ENCODE measurements around the gene ARL16.

The ARL16 gene, protein sequence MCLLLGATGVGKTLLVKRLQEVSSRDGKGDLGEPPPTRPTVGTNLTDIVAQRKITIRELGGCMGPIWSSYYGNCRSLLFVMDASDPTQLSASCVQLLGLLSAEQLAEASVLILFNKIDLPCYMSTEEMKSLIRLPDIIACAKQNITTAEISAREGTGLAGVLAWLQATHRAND

DNA sequence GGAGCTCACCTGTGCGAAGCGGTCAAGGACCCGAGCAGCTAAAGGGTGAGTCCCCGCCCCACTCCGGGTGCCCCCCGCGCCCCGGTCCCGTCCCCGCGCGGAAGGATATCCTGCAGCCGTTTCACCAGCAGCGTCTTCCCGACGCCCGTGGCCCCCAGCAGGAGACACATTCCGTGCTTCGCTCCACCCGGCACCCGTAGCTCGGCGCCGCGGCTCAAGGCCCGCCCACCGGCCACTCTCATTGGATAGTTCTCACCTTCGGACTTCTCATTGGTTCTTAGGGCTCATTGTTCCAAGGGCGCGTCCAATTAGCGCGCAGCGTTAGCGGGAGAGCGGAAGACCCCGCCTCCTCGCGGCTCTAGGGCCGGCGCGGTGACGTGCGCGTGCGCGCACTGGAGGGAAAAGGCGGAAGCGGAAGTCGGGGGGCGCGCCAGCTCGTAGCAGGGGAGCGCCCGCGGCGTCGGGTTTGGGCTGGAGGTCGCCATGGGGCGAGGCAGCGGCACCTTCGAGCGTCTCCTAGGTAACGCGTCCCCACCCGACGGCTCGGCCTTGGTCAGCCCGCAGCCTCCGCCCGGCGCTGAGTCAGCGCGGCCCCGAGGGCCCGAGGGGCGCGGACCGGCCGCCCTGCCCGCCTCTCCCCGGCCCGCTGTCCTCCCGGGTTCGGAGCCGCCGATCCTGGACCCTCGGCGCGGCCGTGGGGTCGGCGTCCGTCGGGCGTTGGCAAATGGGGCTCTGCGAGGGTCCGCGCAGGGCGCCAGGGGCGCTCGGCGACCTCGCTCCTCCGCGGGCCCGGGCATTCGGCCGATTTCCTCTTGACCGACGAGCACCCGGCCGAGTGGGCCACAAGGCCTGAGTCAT, at the start of gene ARL16, which contains the start of gene HGS:
Gene ARL16 (minus strand): TSS at position 214 of the 858 bp plus-strand sequence. CDS start 44 bp downstream, at position 170.
Gene HGS (plus strand): TSS at position 428 of the 858 bp plus-strand sequence. CDS start 56 bp downstream, at position 484.
- DNase-seq (ENCODE audit: insufficient read length, low spot score): peak; percentile 99

GRCh38 chr17:81727324-81728031, 43.9 kb upstream of the ARL16 start:
- DNase-seq (ENCODE audit: insufficient read length, low spot score) (no peak), FAIRE-seq (no peak)

More for the DNA sequence above, at the start of gene ARL16, which contains the start of gene HGS:
- peak; percentile 92 for FAIRE-seq

GRCh38 chr17:81726004-81726403, 42.4 kb upstream of the ARL16 start:
- DNase-seq (ENCODE audit: insufficient read length, low spot score) (no peak), FAIRE-seq (no peak)

- FAIRE-seq (no peak), DNase-seq (ENCODE audit: insufficient read length, low spot score) (no peak)
Observed at GRCh38 chr17:81725439-81725838, 41.8 kb upstream of the ARL16 start.

DNA sequence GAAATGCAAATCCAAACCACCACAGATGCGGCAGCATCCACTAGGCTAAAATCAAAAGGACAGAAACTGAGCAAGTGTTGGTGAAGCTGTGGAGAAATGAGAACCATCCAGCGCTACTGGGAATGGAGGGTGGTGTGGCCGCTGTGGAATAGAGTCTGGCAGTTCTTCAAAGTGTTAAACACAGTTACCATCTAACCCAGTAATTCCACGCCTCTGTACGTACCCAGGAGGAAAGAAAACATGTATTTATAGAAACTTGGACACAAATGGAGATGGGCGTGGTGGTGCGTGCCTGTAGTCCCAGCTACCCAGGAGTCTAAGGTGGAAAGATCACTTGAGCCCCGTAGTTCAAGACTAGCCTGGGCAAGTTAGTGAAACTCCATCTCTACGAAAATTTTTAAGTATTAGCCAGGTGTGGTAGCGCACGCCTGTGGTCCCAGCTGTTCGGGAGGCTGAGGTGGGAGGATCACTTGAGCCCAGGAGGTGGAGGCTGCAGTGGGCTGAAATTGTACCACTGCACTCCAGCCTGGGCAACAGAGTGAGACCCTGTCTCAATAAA, 40.1 kb upstream of the ARL16 start:
- DNase-seq (ENCODE audit: insufficient read length, low spot score): no peak
- no peak for FAIRE-seq

GRCh38 chr17:81722184-81723120, 38.9 kb upstream of the ARL16 start:
- no peak for FAIRE-seq
- DNase-seq (ENCODE audit: insufficient read length, low spot score): no peak

DNA sequence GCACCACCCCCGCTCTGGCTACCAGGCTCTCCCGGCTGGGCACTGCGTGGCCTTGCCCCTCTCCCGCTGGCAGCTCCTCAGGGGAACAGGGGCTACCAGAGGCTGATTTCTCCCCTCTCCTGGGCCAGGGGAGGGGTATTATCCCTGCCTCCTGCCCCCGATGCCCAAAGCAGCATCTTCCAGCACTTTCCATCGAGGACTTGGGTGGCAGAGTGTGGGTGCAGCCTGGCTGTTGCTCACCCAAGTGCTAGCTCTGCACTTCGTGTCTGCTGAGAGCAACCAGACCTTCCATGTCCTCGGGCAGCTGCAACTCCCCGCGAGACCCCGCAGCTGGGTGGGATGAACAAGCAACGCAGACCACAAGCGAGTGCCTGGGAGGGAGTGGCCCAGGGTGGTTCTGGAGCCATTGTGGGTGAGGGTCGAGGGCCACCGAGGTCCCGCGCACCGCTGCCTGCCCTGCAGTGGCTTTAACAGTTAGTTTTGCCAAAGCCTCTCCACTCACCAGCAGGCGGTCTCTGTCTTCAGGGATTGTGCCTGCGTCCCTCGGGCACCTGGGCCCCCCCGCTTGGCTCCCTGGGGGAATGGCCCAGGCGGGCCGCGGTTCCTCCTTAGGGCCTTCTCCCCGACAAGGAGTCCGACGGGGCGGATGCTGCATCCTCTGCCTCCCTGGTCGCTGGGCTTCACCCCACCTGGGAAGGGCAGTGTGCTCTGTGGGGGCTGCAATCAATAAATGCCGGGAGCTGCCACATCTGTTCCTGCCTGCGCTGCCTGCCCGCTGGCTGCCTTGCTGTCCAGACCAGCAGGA, 36.9 kb upstream of the ARL16 start:
- DNase-seq (ENCODE audit: insufficient read length, low spot score): no peak
- FAIRE-seq: no peak

DNA sequence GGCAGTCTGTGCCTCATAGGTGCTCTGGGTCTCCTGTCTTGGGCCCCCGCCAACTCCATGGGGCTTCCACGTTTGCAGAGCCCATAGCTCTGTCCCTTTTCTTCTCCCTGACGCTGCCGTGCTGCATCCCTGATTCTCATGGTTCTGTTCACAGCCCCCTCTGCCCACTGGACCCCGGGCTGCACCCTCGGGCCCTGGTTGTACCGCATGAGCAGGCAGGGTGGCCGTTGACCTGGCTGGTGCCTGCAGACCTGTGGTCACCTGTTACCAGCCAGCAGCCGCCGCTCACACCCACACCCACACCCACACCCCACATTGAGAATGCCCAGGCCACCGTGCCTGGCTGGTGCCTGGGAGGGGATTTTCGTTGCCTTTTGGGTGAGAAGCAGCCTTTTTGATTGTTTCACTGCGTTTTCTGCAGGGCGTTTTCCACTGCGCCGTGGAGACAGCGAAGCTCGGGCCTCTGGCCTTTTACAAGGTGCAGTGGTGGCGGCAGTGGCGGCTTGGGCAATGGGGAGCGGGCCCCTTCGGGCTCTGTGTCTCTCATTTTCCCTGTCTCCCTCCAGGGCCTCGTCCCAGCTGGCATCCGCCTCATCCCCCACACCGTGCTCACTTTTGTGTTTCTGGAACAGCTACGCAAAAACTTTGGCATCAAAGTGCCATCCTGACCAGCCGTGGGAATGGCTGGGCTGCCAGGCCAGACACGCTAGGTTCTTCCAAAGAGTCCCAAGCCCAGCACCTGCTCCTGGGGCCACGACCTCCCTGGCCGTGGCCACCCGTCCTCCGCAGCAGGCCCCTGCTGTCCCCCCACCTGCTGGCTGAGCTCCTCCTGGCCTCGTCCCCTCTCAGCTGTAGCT, 36.0 kb upstream of the ARL16 start:
- no peak for FAIRE-seq
- no peak for DNase-seq (ENCODE audit: insufficient read length, low spot score)

DNA sequence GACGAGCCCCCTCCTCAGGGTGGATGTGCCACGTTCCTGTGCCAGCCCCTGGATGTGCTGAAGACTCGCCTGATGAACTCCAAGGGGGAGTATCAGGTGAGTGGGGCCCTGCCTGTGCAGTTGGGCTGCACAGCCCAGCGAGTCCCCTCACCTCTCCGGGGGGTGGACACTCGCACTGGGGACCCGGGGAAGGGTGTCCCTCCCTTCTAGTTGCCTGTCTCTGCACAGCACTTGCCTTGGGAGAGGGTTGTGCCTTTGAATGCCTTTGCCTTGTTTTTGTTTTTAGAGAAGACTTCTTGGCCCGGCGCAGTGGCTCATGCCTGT, 34.1 kb upstream of the ARL16 start:
- FAIRE-seq (no peak), DNase-seq (ENCODE audit: insufficient read length, low spot score) (no peak)

DNA sequence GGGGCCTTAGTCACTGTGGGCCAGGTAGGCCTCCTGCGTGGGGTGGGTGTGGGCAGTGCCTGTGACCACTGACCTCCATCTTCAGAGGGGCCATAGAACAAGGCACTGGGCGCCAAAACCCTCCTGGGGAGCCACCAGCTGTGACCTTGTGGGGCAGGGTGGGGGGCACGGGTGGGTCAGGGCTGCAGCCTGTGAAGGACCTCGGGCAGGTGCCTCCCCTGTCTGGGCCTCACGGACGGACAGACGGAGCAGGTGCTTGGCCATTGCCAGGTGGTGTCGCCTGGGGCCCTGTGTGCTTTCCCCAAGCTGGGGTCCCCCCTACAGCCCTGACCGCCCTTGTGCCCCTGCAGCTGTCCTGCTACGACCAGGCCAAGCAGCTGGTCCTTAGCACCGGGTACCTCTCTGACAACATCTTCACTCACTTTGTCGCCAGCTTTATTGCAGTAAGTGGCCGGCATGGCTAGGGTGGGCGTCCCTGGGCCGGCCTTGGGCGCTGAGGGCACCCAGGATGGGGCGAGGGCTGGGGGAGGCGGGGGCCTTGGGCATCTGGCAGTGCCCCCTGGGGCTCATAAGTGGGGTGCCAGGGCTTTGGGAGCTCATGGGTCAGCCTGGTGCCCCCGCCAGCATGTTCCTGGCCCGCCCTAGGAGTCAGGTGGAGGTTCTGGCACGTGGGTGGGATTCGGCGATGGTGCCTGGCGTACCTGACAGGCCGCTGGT, 33.6 kb upstream of the ARL16 start:
- no peak for FAIRE-seq
- DNase-seq (ENCODE audit: insufficient read length, low spot score): no peak

GRCh38 chr17:81716674-81716996, 33.0 kb upstream of the ARL16 start:
- DNase-seq (ENCODE audit: insufficient read length, low spot score) (no peak), FAIRE-seq (no peak)

DNA sequence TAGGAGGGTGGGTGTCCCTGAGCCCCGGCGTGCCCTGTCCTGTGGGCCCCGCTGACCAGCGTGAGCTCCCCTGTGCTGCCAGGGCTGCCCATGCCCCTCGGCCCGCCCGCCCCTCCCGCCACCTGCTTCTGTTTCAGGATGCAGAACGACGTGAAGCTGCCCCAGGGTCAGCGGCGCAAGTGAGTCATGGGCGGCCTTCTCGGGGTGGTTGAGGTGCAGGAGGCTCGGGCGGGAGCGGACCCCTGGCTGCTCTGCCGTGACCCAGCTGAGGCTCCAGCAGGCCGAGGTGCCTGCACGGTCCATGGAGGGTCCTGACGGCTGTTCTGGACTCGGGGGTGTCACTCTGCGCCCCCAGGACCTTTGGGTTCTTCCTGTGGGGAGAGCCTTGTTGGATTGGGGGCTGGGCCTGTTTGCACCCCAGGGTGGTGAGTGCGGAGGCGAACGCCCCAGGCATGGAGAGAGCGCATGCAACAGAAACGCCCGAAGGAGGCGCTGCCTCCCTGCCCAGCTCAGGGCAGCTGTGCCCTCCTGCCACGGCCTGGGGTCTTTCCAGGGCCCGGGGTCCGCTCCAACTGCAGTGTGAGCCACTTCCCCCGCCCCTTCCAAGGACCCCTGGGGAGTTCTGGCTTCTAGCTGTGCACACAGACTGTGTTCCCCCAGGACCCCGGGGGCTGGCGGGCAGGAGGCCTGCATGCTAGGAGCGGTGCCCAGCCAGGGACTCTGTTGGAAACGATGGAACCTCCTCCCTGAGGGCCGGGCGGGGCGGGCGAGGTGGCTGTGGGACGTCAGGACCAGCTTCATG, 32.5 kb upstream of the ARL16 start:
- FAIRE-seq: no peak
- DNase-seq (ENCODE audit: insufficient read length, low spot score): no peak

- DNase-seq (ENCODE audit: insufficient read length, low spot score): no peak
- no peak for FAIRE-seq
Observed at GRCh38 chr17:81715107-81715871, 31.7 kb upstream of the ARL16 start.

- DNase-seq (ENCODE audit: insufficient read length, low spot score): no peak
- FAIRE-seq: no peak
Observed at GRCh38 chr17:81714412-81715106, 31.0 kb upstream of the ARL16 start.

DNA sequence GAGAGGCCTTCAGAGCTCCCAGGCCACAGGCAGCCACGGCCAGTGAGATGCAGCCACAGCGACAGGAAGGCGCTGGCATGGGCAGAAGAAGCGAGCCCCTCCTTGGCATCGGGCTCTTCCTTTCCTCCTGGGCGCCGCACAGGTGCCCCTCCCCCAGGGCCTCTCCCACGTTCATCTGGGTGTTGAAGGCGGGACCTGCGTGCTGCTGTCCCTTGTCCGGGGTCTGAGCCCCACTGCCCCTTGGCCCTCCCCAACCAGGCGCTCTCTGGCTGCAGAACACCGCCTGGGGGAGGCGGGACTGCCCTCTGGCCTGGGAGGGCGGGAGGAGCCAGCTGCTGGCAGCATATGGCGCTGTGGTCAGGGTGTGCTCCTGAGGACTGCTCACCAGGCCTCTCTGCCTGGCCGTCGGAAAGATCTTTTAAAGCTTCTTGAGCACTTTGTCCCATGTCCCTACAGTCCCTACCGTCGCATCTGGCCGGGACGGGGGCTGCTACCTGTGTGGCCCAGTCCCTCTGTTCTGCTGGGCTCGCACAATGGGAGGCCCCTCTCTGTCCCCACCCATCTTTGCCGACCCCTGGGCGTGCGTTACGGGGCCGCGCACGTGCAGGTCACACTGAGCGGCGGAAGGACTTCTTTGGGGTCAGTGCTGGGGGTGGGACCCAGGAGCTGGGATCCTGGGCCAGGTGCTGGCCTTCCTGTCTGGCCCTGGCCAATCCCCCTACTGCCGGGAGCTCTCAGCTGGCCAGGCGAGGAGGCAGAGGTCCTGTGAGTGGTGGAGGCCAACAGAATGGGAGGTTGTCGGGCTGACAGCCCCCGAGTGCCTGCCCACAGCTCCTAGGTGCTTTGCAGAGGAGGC, 30.2 kb upstream of the ARL16 start:
- DNase-seq (ENCODE audit: insufficient read length, low spot score) (no peak), FAIRE-seq (no peak)

Measured in HTR-8/SVneo (cell line).